ENCODE measurements around the gene RASGRF2. TPM values are rescaled to one million over a fixed set of nuclear protein-coding genes. Genes with fewer than 3 reads are reported as not detected.

RASGRF2 gene
- total RNA-seq, 1 experiment from 2014 or later, result under 0.01 TPM

- DNase-seq (ENCODE audit: low read depth), result no peak
These were observed 242.5 kb downstream of the RASGRF2 start for GRCh38 chr5:81202655-81203054.

- no peak for DNase-seq (ENCODE audit: low read depth)
These were observed 243.6 kb downstream of the RASGRF2 start for GRCh38 chr5:81203729-81204128.

- no peak for DNase-seq (ENCODE audit: low read depth)
These were observed 244.0 kb downstream of the RASGRF2 start for GRCh38 chr5:81204205-81204604.

GRCh38 chr5:81205058-81205457 is 244.9 kb downstream of the RASGRF2 start:
- DNase-seq (ENCODE audit: low read depth), result no peak

GRCh38 chr5:81207009-81207408 is 246.8 kb downstream of the RASGRF2 start:
- peak; percentile 47 for DNase-seq (ENCODE audit: low read depth)

- peak; percentile 13 for DNase-seq (ENCODE audit: low read depth)
These were observed 248.7 kb downstream of the RASGRF2 start for GRCh38 chr5:81208904-81209303.

- DNase-seq (ENCODE audit: low read depth), result no peak
These were observed 249.2 kb downstream of the RASGRF2 start for GRCh38 chr5:81209386-81209785.

- no peak for DNase-seq (ENCODE audit: low read depth)
These were observed 249.8 kb downstream of the RASGRF2 start for GRCh38 chr5:81209869-81210493.

- DNase-seq (ENCODE audit: low read depth), result no peak
These were observed 252.1 kb downstream of the RASGRF2 start for GRCh38 chr5:81212211-81212751.

- no peak for DNase-seq (ENCODE audit: low read depth)
These were observed 252.9 kb downstream of the RASGRF2 start for GRCh38 chr5:81213070-81213469.

GRCh38 chr5:81214848-81215247 is 254.7 kb downstream of the RASGRF2 start:
- DNase-seq (ENCODE audit: low read depth), result no peak

GRCh38 chr5:81216152-81216551 is 256.0 kb downstream of the RASGRF2 start:
- no peak for DNase-seq (ENCODE audit: low read depth)

- no peak for DNase-seq (ENCODE audit: low read depth)
These were observed 259.2 kb downstream of the RASGRF2 start for GRCh38 chr5:81219389-81219788.

GRCh38 chr5:81222285-81222684 is 262.1 kb downstream of the RASGRF2 start:
- DNase-seq (ENCODE audit: low read depth), result no peak

GRCh38 chr5:81225463-81225862 is 265.3 kb downstream of the RASGRF2 start:
- no peak for DNase-seq (ENCODE audit: low read depth)

GRCh38 chr5:81226286-81226685 is 266.1 kb downstream of the RASGRF2 start:
- DNase-seq (ENCODE audit: low read depth), result no peak

- no peak for DNase-seq (ENCODE audit: low read depth)
These were observed 266.8 kb downstream of the RASGRF2 start for GRCh38 chr5:81226949-81227348.

GRCh38 chr5:81228084-81228483 is 267.9 kb downstream of the RASGRF2 start:
- no peak for DNase-seq (ENCODE audit: low read depth)

- no peak for DNase-seq (ENCODE audit: low read depth)
These were observed 270.3 kb downstream of the RASGRF2 start for GRCh38 chr5:81230416-81230815.

- DNase-seq (ENCODE audit: low read depth), result no peak
These were observed 272.4 kb downstream of the RASGRF2 start for GRCh38 chr5:81232464-81233079.

GRCh38 chr5:81233080-81233634 is 273.0 kb downstream of the RASGRF2 start, which contains the start of gene CKMT2:
Gene CKMT2 (plus strand): TSS chr5:81233322. CDS start chr5:81251133, 17,811 bp downstream.
- DNase-seq (ENCODE audit: low read depth), result no peak

GRCh38 chr5:81234299-81234698 is 274.1 kb downstream of the RASGRF2 start:
- no peak for DNase-seq (ENCODE audit: low read depth)

- DNase-seq (ENCODE audit: low read depth), result no peak
These were observed 274.6 kb downstream of the RASGRF2 start for GRCh38 chr5:81234801-81235200.
